Tibial nerve (tissue), 4 donors: ENCODE measurements around the gene SPRN.

Experiments
- EP300 ChIP-seq, 2 donors: sonication (generic); formaldehyde crosslinking; IDR thresholded peaks; one replicate each; pipeline ENCODE4 v1.6.1; 2017; ENCODE audit warnings: antibody characterized with exemption in 2 of 2, mild to moderate bottlenecking in 1 of 2
- POLR2A ChIP-seq, 2 donors: fragments of 450-650 bp; IDR thresholded peaks; one replicate each; pipeline ENCODE4 v1.6.1; 2017; ENCODE audit warnings: antibody characterized with exemption in 2 of 2, mild to moderate bottlenecking in 2 of 2, moderate library complexity in 2 of 2
- TF ChIP-seq, protein P1 (sequence below), 5 experiments: fragments of 200-600 bp in 3 of 5; fragments of 450-650 bp in 2 of 5; sonication (generic) in 3 of 5; IDR thresholded peaks; one replicate each; pipeline ENCODE4 v1.5.1; 2016 to 2019; ENCODE audit warnings: antibody characterized with exemption in 5 of 5, mild to moderate bottlenecking in 3 of 5, moderate library complexity in 2 of 5

DNA sequence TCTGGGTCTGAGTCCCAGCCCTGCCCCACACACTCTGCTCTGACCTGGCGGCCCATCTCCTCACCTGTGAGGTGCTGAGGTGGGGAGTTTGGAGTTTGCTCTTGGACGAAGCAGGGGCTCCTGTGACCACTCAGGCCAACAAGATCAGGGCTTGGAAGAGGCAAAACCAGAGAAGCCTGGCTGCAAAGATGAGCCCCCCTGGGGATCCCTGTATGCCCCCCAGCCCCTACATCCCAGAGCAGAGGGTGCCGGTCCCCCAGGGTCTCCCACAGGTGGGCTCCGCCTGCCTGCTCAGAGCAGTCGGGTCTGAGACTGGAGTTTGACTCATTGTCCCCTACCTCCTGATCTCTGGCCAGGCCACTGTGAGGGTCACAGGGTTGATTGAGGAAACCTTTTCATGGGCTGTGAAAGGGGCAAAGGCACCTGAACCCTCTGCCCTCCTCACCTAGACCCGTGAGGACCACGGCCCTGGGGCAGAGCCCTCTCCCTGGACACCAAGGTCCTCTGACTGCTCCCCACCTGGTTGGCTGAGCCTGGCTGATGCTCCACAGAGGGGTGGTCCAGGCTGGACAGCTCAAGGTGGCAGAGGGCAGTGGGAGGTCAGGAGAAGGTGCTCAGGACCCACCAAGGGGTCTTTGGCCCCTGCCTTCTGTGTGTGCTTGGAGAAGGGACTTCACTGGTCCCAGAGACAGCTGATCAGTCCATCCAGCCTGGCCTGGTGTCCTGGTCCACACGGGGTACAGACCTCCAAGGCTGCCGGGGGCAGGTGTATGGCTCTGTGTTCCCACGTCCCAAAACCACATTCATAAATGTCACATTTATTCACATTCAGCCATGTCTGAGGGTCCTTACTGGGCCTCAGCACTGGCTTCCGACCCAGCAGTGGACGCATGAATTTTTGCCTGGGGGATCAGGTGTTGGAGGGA, 20.2 kb upstream of the SPRN start:
- TF ChIP-seq, protein P1, sequence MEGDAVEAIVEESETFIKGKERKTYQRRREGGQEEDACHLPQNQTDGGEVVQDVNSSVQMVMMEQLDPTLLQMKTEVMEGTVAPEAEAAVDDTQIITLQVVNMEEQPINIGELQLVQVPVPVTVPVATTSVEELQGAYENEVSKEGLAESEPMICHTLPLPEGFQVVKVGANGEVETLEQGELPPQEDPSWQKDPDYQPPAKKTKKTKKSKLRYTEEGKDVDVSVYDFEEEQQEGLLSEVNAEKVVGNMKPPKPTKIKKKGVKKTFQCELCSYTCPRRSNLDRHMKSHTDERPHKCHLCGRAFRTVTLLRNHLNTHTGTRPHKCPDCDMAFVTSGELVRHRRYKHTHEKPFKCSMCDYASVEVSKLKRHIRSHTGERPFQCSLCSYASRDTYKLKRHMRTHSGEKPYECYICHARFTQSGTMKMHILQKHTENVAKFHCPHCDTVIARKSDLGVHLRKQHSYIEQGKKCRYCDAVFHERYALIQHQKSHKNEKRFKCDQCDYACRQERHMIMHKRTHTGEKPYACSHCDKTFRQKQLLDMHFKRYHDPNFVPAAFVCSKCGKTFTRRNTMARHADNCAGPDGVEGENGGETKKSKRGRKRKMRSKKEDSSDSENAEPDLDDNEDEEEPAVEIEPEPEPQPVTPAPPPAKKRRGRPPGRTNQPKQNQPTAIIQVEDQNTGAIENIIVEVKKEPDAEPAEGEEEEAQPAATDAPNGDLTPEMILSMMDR (IDR thresholded peaks at IDR 0.05), result no peak
- TF ChIP-seq POLR2A (IDR thresholded peaks at IDR 0.05), result no peak
- TF ChIP-seq EP300 (IDR thresholded peaks at IDR 0.05), result no peak
